GM12801 (cell line): ENCODE measurements around the gene KDM4E.

Source experiments
- CTCF ChIP-seq: IDR thresholded peaks from one replicate; pipeline ENCODE4 v1.5.1; 2011; ENCODE audit warnings: control low read depth; ENCODE audit not compliant: insufficient read length; ENCODE audit errors: extremely low read depth

KDM4E gene

GRCh38 chr11:95057959-95058358, 32.9 kb downstream of the KDM4E start:
- TF ChIP-seq CTCF: no peak

- TF ChIP-seq CTCF: no peak
Measured at GRCh38 chr11:95058621-95059020, 33.6 kb downstream of the KDM4E start.

- no peak for TF ChIP-seq CTCF
Measured at GRCh38 chr11:95059046-95059445, 34.0 kb downstream of the KDM4E start.

GRCh38 chr11:95065336-95065735, 40.3 kb downstream of the KDM4E start:
- TF ChIP-seq CTCF: no peak

GRCh38 chr11:95066716-95067038, 41.6 kb downstream of the KDM4E start, which contains the start of gene SRSF8:
TSS of gene SRSF8 (plus strand) at chr11:95066919. CDS start at chr11:95067227, 308 bp downstream.
- no peak for TF ChIP-seq CTCF

- TF ChIP-seq CTCF: no peak
Measured at GRCh38 chr11:95067039-95067840, 42.2 kb downstream of the KDM4E start.

- no peak for TF ChIP-seq CTCF
Measured at GRCh38 chr11:95067841-95068219, 42.8 kb downstream of the KDM4E start.
